Small intestine (tissue), 7 donors: ENCODE results near the gene ALDH1A1. TPM values are rescaled to one million over a fixed set of nuclear protein-coding genes. Genes with fewer than 3 reads are reported as not detected.

Experiments
- DNase-seq, 2 donors: peaks; one replicate each; pipeline versions ENCODE4 v3.0.0 to v3.0.0-alpha.2; 2013
- FAIRE-seq: peaks from 2 replicates; lab custom pipeline; 2012; peaks lifted over from hg19 to GRCh38; lab: Jason Lieb, UNC
- H3K27ac ChIP-seq, 3 donors: one replicate each; pipeline ENCODE4 v1.5.1; 2013; ENCODE audit warnings: low read length in 2 of 3, mild to moderate bottlenecking in 2 of 3, control low read depth in 1 of 3, inconsistent platforms in 1 of 3, low read depth in 1 of 3, moderate library complexity in 1 of 3
- H3K27me3 ChIP-seq, 3 donors: one replicate each; pipeline ENCODE4 v1.6.1; 2013; ENCODE audit warnings: low read length in 3 of 3, inconsistent platforms in 1 of 3; ENCODE audit not compliant: control insufficient read depth in 3 of 3, insufficient read depth in 3 of 3
- H3K36me3 ChIP-seq, 3 donors: one replicate each; pipeline ENCODE4 v1.6.1; 2013; ENCODE audit warnings: low read length in 3 of 3, inconsistent platforms in 1 of 3, low read depth in 1 of 3, mild to moderate bottlenecking in 1 of 3, moderate library complexity in 1 of 3; ENCODE audit not compliant: control insufficient read depth in 3 of 3, insufficient read depth in 2 of 3
- H3K4me1 ChIP-seq, 3 donors: one replicate each; pipeline ENCODE4 v1.6.1; 2013; ENCODE audit warnings: low read length in 2 of 3, inconsistent platforms in 1 of 3, low read depth in 1 of 3, mild to moderate bottlenecking in 1 of 3, moderate library complexity in 1 of 3; ENCODE audit not compliant: control insufficient read depth in 3 of 3, insufficient read depth in 2 of 3
- H3K4me3 ChIP-seq, 3 donors: one replicate each; pipeline ENCODE4 v1.5.1; 2013; ENCODE audit warnings: low read length in 3 of 3, control low read depth in 1 of 3, inconsistent platforms in 1 of 3, low read depth in 1 of 3, mild to moderate bottlenecking in 1 of 3, moderate library complexity in 1 of 3
- H3K9me3 ChIP-seq, 2 donors: one replicate each; pipeline ENCODE4 v1.6.1; 2013; ENCODE audit warnings: low read depth in 1 of 2, low read length in 1 of 2; ENCODE audit not compliant: control insufficient read depth in 2 of 2, insufficient read depth in 1 of 2
- WGBS, 3 donors: extraction: QIAGEN DNeasy Blood & Tissue Kit; methylation state at CpG; one replicate each; pipeline ENCODE4 v1.1.7; 2013; 5-methylcytosine and 5-hydroxymethylcytosine counted together
- polyA plus RNA-seq, 4 donors: library from polyadenylated mRNA; stranded (reverse) in 3 of 4; unstranded in 1 of 4; fragments of 200-250 nt in 3 of 4; fragments of 120-200 nt in 1 of 4; gene quantifications; one replicate each; pipeline versions ENCODE4 v1.2.1 to v1.2.3, GENCODE V29; 2013
- donor health status: healthy with polysubstance abuse.
- donor health status: control.
- donor health status: control.
- donor health status: Bipolar disorder and iron deficiency.
- donor health status: healthy.

ALDH1A1 gene
- polyA plus RNA-seq, 4 donors = 181 to 828 (median 255) TPM

- WGBS, 3 donors = 95 to 100% (median 97%) methylated on average over 1 of the region's 1 CpG
- DNase-seq (no peak), FAIRE-seq (no peak)
- Histone ChIP-seq H3K4me3 (no peak overlapping the region), H3K9me3 (peaks cover 0 to 3% of the 10 kb centered on the region in 2 donors), H3K4me1 (no peaks in the 10 kb centered on the region), H3K36me3 (peaks cover 0 to 7% (median 0%) of the 10 kb centered on the region in 3 donors), H3K27me3 (no peaks in the 10 kb centered on the region), H3K27ac (no peak overlapping the region)
Observed at GRCh38 chr9:72886386-72886785, 66.5 kb downstream of the ALDH1A1 start.

GRCh38 chr9:72884508-72884907, 68.3 kb downstream of the ALDH1A1 start:
- Histone ChIP-seq H3K4me3 (no peak overlapping the region), H3K36me3 (peaks cover 0 to 7% (median 0%) of the 10 kb centered on the region in 3 donors), H3K9me3 (peaks cover 0 to 3% of the 10 kb centered on the region in 2 donors), H3K27me3 (no peaks in the 10 kb centered on the region), H3K4me1 (no peaks in the 10 kb centered on the region), H3K27ac (no peak overlapping the region)
- DNase-seq (no peak), FAIRE-seq (no peak)
- WGBS, 3 donors = 41 to 72% (median 57%) methylated on average over 1 of the region's 1 CpG

GRCh38 chr9:72883875-72884274, 69.0 kb downstream of the ALDH1A1 start:
- FAIRE-seq = no peak
- H3K4me3 ChIP-seq = no peak overlapping the region
- H3K4me1 ChIP-seq = no peaks in the 10 kb centered on the region
- DNase-seq = peak; percentile 9 to 20
- H3K9me3 ChIP-seq = peaks cover 0 to 3% of the 10 kb centered on the region in 2 donors
- no peaks in the 10 kb centered on the region for H3K27me3 ChIP-seq
- peaks cover 0 to 7% (median 0%) of the 10 kb centered on the region in 3 donors for H3K36me3 ChIP-seq
- WGBS, 3 donors = 75 to 83% (median 77%) methylated on average over 3 of the region's 3 CpGs
- no peak overlapping the region for H3K27ac ChIP-seq

GRCh38 chr9:72882117-72882775, 70.6 kb downstream of the ALDH1A1 start:
- H3K4me3 ChIP-seq = no peak overlapping the region
- no peak overlapping the region for H3K27ac ChIP-seq
- no peaks in the 10 kb centered on the region for H3K27me3 ChIP-seq
- H3K4me1 ChIP-seq = no peaks in the 10 kb centered on the region
- H3K9me3 ChIP-seq = peaks cover 0 to 3% of the 10 kb centered on the region in 2 donors
- DNase-seq = no peak
- 87 to 92% (median 90%) methylated on average over 6 of the region's 6 CpGs for WGBS, 3 donors
- FAIRE-seq = no peak
- H3K36me3 ChIP-seq = peaks cover 0 to 6% (median 0%) of the 10 kb centered on the region in 3 donors

GRCh38 chr9:72880821-72881220, 72.0 kb downstream of the ALDH1A1 start:
- H3K27ac ChIP-seq = no peak overlapping the region
- H3K4me3 ChIP-seq = no peak overlapping the region
- 77 to 86% (median 79%) methylated on average over 2 of the region's 2 CpGs for WGBS, 3 donors
- DNase-seq = no peak
- H3K27me3 ChIP-seq = no peaks in the 10 kb centered on the region
- no peaks in the 10 kb centered on the region for H3K4me1 ChIP-seq
- FAIRE-seq = no peak
- H3K9me3 ChIP-seq = no peaks in the 10 kb centered on the region
- H3K36me3 ChIP-seq = peaks cover 0 to 6% (median 0%) of the 10 kb centered on the region in 3 donors

GRCh38 chr9:72875221-72875620, 77.6 kb downstream of the ALDH1A1 start:
- peaks cover 0 to 3% (median 0%) of the 10 kb centered on the region in 3 donors for H3K36me3 ChIP-seq
- H3K27me3 ChIP-seq = no peaks in the 10 kb centered on the region
- H3K4me3 ChIP-seq = no peak overlapping the region
- no peak overlapping the region for H3K27ac ChIP-seq
- DNase-seq (no peak), FAIRE-seq (no peak)
- H3K4me1 ChIP-seq = no peaks in the 10 kb centered on the region
- no peaks in the 10 kb centered on the region for H3K9me3 ChIP-seq

GRCh38 chr9:72874344-72874743, 78.5 kb downstream of the ALDH1A1 start:
- no peak for DNase-seq
- Histone ChIP-seq H3K36me3 (no peaks in the 10 kb centered on the region), H3K4me3 (no peak overlapping the region), H3K27me3 (no peaks in the 10 kb centered on the region), H3K27ac (no peak overlapping the region), H3K4me1 (no peaks in the 10 kb centered on the region), H3K9me3 (no peaks in the 10 kb centered on the region)
- WGBS, 3 donors = 88 to 94% (median 88%) methylated on average over 2 of the region's 2 CpGs
- no peak for FAIRE-seq

- no peaks in the 10 kb centered on the region for H3K4me1 ChIP-seq
- H3K27me3 ChIP-seq = no peaks in the 10 kb centered on the region
- no peaks in the 10 kb centered on the region for H3K36me3 ChIP-seq
- DNase-seq = no peak
- 31 to 47% (median 34%) methylated on average over 1 of the region's 1 CpG for WGBS, 3 donors
- H3K27ac ChIP-seq = no peak overlapping the region
- no peak for FAIRE-seq
- H3K4me3 ChIP-seq = no peak overlapping the region
- H3K9me3 ChIP-seq = no peaks in the 10 kb centered on the region
Observed at GRCh38 chr9:72873456-72873855, 79.4 kb downstream of the ALDH1A1 start.

GRCh38 chr9:72872718-72873117, 80.1 kb downstream of the ALDH1A1 start:
- peaks cover 0 to 1% of the 10 kb centered on the region in 2 donors for H3K9me3 ChIP-seq
- no peak overlapping the region for H3K4me3 ChIP-seq
- no peaks in the 10 kb centered on the region for H3K36me3 ChIP-seq
- no peak overlapping the region for H3K27ac ChIP-seq
- peak; percentile 15 to 33 for DNase-seq
- H3K27me3 ChIP-seq = no peaks in the 10 kb centered on the region
- H3K4me1 ChIP-seq = no peaks in the 10 kb centered on the region
- 69 to 79% (median 75%) methylated on average over 2 of the region's 2 CpGs for WGBS, 3 donors
- no peak for FAIRE-seq
